GM12873 (cell line): ENCODE measurements around the gene LIN37.

Experiments
- TF ChIP-seq, protein P1 (sequence below): IDR thresholded peaks from 2 replicates; pipeline ENCODE4 v1.5.1; 2012; ENCODE audit warnings: low read depth, mild to moderate bottlenecking, moderate library complexity, low read length, control low read depth; ENCODE audit not compliant: insufficient read depth; ENCODE audit errors: missing control alignments

Gene LIN37

DNA sequence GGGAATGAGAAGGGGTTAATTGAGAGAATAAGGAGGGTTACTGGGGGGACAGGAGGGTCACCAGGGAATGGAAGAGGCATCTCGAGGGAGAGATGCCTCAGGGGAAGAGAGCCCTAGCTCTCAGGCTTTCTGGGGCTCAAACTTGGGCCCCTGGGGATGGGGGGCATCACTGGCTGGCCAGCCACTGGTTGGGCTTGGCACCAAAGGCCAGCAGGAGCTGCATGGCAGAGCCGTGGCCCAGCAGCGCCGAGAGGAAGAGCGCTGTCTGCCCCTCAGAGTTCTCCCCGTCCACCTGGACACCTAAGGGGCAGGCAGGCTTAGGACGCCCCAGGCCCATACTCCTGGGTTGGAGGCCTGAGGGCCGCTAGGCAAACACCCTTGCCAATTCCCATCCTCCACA is 44.5 kb downstream of the LIN37 start:
- TF ChIP-seq, protein P1, sequence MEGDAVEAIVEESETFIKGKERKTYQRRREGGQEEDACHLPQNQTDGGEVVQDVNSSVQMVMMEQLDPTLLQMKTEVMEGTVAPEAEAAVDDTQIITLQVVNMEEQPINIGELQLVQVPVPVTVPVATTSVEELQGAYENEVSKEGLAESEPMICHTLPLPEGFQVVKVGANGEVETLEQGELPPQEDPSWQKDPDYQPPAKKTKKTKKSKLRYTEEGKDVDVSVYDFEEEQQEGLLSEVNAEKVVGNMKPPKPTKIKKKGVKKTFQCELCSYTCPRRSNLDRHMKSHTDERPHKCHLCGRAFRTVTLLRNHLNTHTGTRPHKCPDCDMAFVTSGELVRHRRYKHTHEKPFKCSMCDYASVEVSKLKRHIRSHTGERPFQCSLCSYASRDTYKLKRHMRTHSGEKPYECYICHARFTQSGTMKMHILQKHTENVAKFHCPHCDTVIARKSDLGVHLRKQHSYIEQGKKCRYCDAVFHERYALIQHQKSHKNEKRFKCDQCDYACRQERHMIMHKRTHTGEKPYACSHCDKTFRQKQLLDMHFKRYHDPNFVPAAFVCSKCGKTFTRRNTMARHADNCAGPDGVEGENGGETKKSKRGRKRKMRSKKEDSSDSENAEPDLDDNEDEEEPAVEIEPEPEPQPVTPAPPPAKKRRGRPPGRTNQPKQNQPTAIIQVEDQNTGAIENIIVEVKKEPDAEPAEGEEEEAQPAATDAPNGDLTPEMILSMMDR: no peak

DNA sequence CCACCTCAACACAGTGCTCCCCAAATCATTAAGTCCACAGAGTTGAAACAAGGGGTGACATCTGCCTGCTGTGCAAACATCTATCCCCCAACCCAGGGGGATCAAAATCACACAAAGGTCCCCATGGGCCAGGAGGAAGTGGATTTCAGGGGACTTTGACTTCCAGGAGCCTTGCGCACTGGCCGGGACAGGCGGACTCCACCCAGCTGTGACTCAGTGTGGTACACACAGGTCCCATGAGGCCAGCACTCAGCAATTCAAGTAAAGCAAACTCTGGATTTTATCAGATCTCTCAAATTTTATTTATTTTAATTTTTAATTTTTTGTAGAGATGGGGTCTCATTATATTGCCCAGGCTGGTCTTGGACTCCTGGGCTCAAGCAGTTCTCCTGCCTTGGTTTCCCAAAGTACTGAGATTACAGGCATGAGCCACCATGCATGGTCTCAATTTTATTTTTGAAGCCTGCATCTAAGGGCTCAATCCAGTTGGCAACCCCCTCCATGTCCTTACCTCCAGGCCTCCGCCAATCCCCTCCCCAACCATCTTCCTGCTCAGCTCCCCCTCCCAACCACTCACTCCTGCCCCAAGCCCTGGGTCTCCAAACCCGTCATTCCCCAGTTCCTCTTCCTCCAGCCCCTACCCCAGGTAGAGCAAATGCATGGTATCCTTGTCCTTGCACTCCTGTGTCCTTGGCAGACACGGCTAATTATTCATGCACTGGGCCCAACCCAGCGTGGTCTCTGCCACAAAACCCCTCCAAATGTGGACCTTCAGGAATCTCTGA is 45.2 kb downstream of the LIN37 start:
- TF ChIP-seq, protein P1: no peak

DNA sequence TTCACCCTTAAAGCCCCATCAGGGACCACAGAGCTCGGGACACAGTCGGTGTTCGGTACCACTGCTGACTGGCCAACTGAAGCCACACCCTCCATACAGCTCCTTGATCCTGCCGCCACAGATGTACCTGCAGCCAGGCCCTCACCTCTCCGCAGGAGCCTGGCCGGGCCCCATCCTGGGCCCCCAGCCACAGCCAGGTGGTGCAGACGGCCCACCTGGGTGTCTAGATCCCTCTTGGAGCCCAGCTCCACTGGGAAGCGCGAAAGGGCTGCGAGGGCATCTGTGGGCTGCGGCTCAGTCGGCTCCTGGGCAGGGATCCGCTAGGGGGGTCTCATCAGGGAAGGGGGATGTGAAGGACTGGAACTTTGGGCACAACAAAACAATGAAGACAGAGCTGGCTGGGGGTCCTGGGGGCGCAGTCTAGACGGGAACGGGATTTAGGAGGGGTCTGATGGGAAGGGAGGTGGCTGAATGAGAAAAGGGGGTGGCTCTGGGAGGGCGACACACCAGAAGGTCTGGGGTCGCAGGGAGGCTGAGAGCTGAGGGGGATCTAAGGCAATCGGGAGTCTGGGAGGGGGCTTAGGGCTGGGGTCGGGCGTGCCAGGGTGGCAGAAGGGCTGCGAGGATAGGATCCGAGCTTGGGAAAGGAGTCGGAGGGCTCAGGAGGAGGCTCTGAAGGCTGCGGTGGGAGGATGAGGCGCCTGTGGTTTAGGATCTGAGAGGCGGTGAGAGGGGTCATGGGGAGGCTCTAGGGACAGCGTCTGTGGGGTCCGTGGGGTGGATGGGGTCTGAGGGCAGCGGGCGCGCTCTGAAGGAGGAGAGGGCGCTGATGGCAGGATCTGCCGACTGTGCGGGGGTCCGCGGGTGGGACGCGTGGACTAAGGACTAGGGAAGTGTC is 48.5 kb downstream of the LIN37 start:
- TF ChIP-seq, protein P1: no peak

DNA sequence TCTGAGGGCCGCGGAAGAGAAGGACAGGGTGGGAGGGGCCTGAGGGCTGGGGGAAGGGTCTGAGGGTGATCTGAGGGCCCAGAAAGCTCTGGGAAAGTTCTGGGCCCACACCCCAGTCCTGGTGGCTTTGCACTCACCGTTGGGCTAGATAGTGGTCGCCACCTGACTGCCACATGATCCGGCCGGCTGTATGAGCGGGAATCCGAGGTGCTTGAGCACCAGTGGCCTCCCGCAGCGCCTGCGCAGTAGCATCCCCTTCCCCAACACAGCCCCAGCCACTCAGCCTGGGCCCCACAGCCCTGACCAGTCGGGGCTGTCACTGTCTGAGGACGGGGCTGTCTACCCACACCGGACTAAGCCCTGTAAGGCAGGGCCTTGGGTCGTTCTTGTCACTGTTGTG is 49.3 kb downstream of the LIN37 start:
- TF ChIP-seq, protein P1: no peak

DNA sequence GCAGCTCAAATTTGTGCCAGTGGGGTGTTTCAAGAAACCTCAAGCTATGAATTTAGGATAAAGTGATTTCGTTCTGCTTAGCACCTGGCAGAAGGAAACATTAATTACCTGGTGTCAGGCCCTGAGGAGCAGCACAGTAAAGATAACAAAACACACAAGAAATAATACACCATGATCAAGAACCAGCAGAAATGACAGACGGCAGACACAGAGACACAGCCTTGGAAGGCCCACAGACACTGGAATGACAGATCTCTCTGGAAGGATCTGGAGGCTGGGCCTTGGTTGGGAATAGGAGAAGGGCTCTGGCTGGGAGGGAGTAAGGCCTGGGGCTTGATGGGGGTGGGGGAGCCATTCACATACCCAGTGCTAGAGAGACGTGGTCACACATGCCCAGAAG is 53.5 kb downstream of the LIN37 start:
- TF ChIP-seq, protein P1: no peak
